OCI-LY7 (cell line): Measurements from ENCODE around the gene ZDHHC4.

Experiments used
- CTCF ChIP-seq: fragments of 200-600 bp; sonication (generic); conservative IDR thresholded peaks from 2 replicates; pipeline ENCODE4 v1.5.1; 2014; ENCODE audit warnings: mild to moderate bottlenecking, antibody characterized with exemption, low read length, moderate library complexity, mixed read lengths
- EZH2phosphoT487 ChIP-seq: fragments of 200-600 bp; sonication (generic); IDR thresholded peaks from 2 replicates; pipeline ENCODE4 v1.6.1; 2018; ENCODE audit warnings: low read depth, borderline replicate concordance, mild to moderate bottlenecking, mixed run types, antibody characterized with exemption, low read length, moderate library complexity, mixed read lengths

GRCh38 chr7:6546498-6547251 is 30.6 kb upstream of the ZDHHC4 start:
- TF ChIP-seq CTCF, result no peak
- no peak for TF ChIP-seq EZH2phosphoT487
